Panc1 (cell line): ENCODE data around the gene CRELD1.

Source experiments
- CTCF ChIP-seq: fragments of 450-650 bp; IDR thresholded peaks from 2 replicates; pipeline ENCODE4 v1.5.1; 2017; ENCODE audit warnings: mild to moderate bottlenecking
- POLR2AphosphoS5 ChIP-seq: IDR thresholded peaks from 2 replicates; pipeline ENCODE4 v1.6.1; 2012; ENCODE audit warnings: mild to moderate bottlenecking, low read depth, low read length, moderate library complexity
- REST ChIP-seq, 2 experiments: IDR thresholded peaks; 2 replicates each; pipeline ENCODE4 v1.6.1; 2011 to 2012; ENCODE audit warnings: low read depth in 2 of 2, control low read depth in 1 of 2, low read length in 1 of 2, mild to moderate bottlenecking in 1 of 2, moderate library complexity in 1 of 2; ENCODE audit not compliant: insufficient read depth in 1 of 2
- SIN3A ChIP-seq: IDR thresholded peaks from 2 replicates; pipeline ENCODE4 v1.6.1; 2012; ENCODE audit warnings: low read depth, mild to moderate bottlenecking, low read length, moderate library complexity, borderline replicate concordance; ENCODE audit not compliant: insufficient read depth
- TCF7L2 ChIP-seq: IDR thresholded peaks from 2 replicates; pipeline ENCODE4 v1.6.1; 2011; ENCODE audit warnings: mild to moderate bottlenecking, low read depth, low read length, inconsistent platforms

- TF ChIP-seq POLR2AphosphoS5 (no peak), CTCF (no peak), REST (IDR thresholded peaks at IDR 0.05; ENCODE audit: insufficient read depth in 1 of 2, low read depth in 2 of 2, low read length in 1 of 2) (no peak), TCF7L2 (no peak), SIN3A (no peak)
Observed at GRCh38 chr3:9934235-9934621, 594 bp downstream of the CRELD1 start.
